Endothelial cell of umbilical vein (primary cell): Measurements from ENCODE around the gene BMP10. TPM values are rescaled to one million over a fixed set of nuclear protein-coding genes. Genes with fewer than 3 reads are reported as not detected.

Experiments
- BruUV-seq: library from RNA; stranded (reverse); fragments of 400-500 nt; replicated peaks from 2 replicates; lab custom pipeline; 2021; lab: Mats Ljungman, UMichigan
- CTCF ChIA-PET: fragments of 300-600, 350-600 bp; sonication (Branson Sonifier 250); formaldehyde crosslinking; loops from one replicate; lab custom pipeline; 2021; ENCODE audit warnings: antibody characterized with exemption, inconsistent platforms; lab: Charles Lee
- POLR2A ChIA-PET: fragments of 300-600, 350-600 bp; sonication (Branson Sonifier 250); formaldehyde crosslinking; loops from one replicate; lab custom pipeline; 2021; ENCODE audit warnings: antibody characterized with exemption, inconsistent platforms; lab: Charles Lee
- DNase-seq: peaks from one replicate; pipeline ENCODE4 v3.0.0-alpha.2; 2011; ENCODE audit warnings: low read depth, low spot score
- FAIRE-seq: peaks from 2 replicates; lab custom pipeline; 2011; peaks lifted over from hg19 to GRCh38; lab: Jason Lieb, UNC
- H2AFZ ChIP-seq: 2 replicates; pipeline ENCODE4 v1.6.0; 2012; ENCODE audit warnings: low read depth, low read length, control low read depth, inconsistent platforms
- H3K27ac ChIP-seq: 2 replicates; pipeline ENCODE4 v1.5.1; 2011; ENCODE audit warnings: low read depth, mild to moderate bottlenecking, control low read depth, low read length, moderate library complexity; ENCODE audit not compliant: insufficient read depth
- H3K27me3 ChIP-seq, 2 experiments: 2 replicates each; pipeline versions ENCODE4 v1.6.0 to v1.6.1; 2011; ENCODE audit warnings: low read length in 2 of 2, mixed read lengths in 1 of 2; ENCODE audit not compliant: control insufficient read depth in 2 of 2, insufficient read depth in 2 of 2
- H3K36me3 ChIP-seq, 2 experiments: 2 replicates in 1 of 2; 3 replicates in 1 of 2; pipeline ENCODE4 v1.5.1; 2011; ENCODE audit warnings: low read length in 2 of 2, mild to moderate bottlenecking in 1 of 2, moderate library complexity in 1 of 2; ENCODE audit not compliant: control insufficient read depth in 2 of 2, insufficient read depth in 2 of 2; ENCODE audit errors: extremely low read depth in 1 of 2
- H3K4me1 ChIP-seq: 3 replicates; pipeline ENCODE4 v1.5.1; 2011; ENCODE audit warnings: mild to moderate bottlenecking, low read length; ENCODE audit not compliant: control insufficient read depth, insufficient read depth; ENCODE audit errors: extremely low read depth
- H3K4me2 ChIP-seq: 2 replicates; pipeline ENCODE4 v1.6.1; 2011; ENCODE audit warnings: low read length, control low read depth, mixed read lengths; ENCODE audit not compliant: insufficient read depth
- H3K4me3 ChIP-seq, 3 experiments: fragments of 200-600 bp in 1 of 3; sonication (generic), shearing (Covaris generic) in 1 of 3; replicated peaks in 1 of 3; 2 replicates each; pipeline ENCODE4 v1.5.1; 2011 to 2016; ENCODE audit warnings: control low read depth in 3 of 3, low read length in 3 of 3, mild to moderate bottlenecking in 2 of 3, inconsistent platforms in 1 of 3, low read depth in 1 of 3, moderate library complexity in 1 of 3; ENCODE audit not compliant: insufficient read depth in 1 of 3
- H3K79me2 ChIP-seq: 2 replicates; pipeline ENCODE4 v1.6.0; 2012; ENCODE audit warnings: low read length, inconsistent platforms; ENCODE audit not compliant: control insufficient read depth, insufficient read depth
- H3K9ac ChIP-seq: replicated peaks from 2 replicates; pipeline ENCODE3; 2011; ENCODE audit warnings: low read length, control low read depth; ENCODE audit not compliant: insufficient read depth; ENCODE audit errors: extremely low read depth
- H3K9me1 ChIP-seq: replicated peaks from 3 replicates; pipeline ENCODE4 v1.6.0; 2011; ENCODE audit warnings: mild to moderate bottlenecking, low read length; ENCODE audit not compliant: control insufficient read depth, insufficient read depth; ENCODE audit errors: extremely low read depth
- H3K9me3 ChIP-seq: replicated peaks from 2 replicates; pipeline ENCODE4 v1.5.1; 2012; ENCODE audit warnings: low read length, inconsistent platforms; ENCODE audit not compliant: control insufficient read depth, insufficient read depth
- H4K20me1 ChIP-seq: replicated peaks from 2 replicates; pipeline ENCODE3; 2011; ENCODE audit warnings: mild to moderate bottlenecking, low read length; ENCODE audit not compliant: control insufficient read depth, insufficient read depth; ENCODE audit errors: extremely low read depth
- EZH2 ChIP-seq: IDR thresholded peaks from 2 replicates; pipeline ENCODE4 v1.6.1; 2012; ENCODE audit warnings: borderline replicate concordance, low read depth, mild to moderate bottlenecking, moderate library complexity, low read length, inconsistent platforms; ENCODE audit not compliant: severe bottlenecking
- FOS ChIP-seq: IDR thresholded peaks from 2 replicates; pipeline ENCODE4 v1.6.1; 2011; ENCODE audit warnings: mild to moderate bottlenecking, low read length, moderate library complexity, borderline replicate concordance; ENCODE audit not compliant: insufficient read depth
- GATA2 ChIP-seq: IDR thresholded peaks from 2 replicates; pipeline ENCODE4 v1.7.0; 2011; ENCODE audit warnings: low read depth, mild to moderate bottlenecking, moderate library complexity, mixed read lengths, low read length; ENCODE audit not compliant: insufficient read length, insufficient read depth
- JUN ChIP-seq: IDR thresholded peaks from 2 replicates; pipeline ENCODE4 v1.6.1; 2011; ENCODE audit warnings: borderline replicate concordance, low read depth; ENCODE audit not compliant: insufficient read length, insufficient read depth
- MYC ChIP-seq: IDR thresholded peaks from one replicate; pipeline ENCODE4 v1.6.1; 2011; ENCODE audit warnings: mild to moderate bottlenecking, low read depth, low read length
- POLR2A ChIP-seq: IDR thresholded peaks from 2 replicates; pipeline ENCODE4 v1.6.1; 2012; ENCODE audit warnings: low read depth, mild to moderate bottlenecking, control low read depth, low read length
- POLR2AphosphoS5 ChIP-seq: IDR thresholded peaks from 2 replicates; pipeline ENCODE4 v1.6.1; 2012; ENCODE audit warnings: low read depth, mild to moderate bottlenecking, control low read depth, low read length, moderate library complexity; ENCODE audit not compliant: insufficient read depth
- dilution Hi-C: fragments of 300-500 bp; cut with MboI; formaldehyde crosslinking; loops from one replicate; pipeline ENCODE4 v1.15.0; 2019; ENCODE audit warnings: low sequenced_read_pairs; ENCODE audit not compliant: extremely low pct_ligation_motif_present
- intact Hi-C: fragments of 100-400 bp; cut with micrococcal nuclease; formaldehyde crosslinking; loops from one replicate; pipeline ENCODE4 v1.10.0; 2022
- polyA plus RNA-seq, 4 experiments: library from polyadenylated mRNA; depleted of rRNA in 3 of 4; stranded (reverse) in 3 of 4; unstranded in 1 of 4; fragments of >200 nt; gene quantifications; 2 replicates each; pipeline versions ENCODE4 v1.2.1 to v1.2.3, GENCODE V29; 2011 to 2012; ENCODE audit warnings: missing spikeins in 1 of 4
- total RNA-seq: library from RNA; stranded (reverse); gene quantifications from 2 replicates; pipeline ENCODE4 v1.2.3, GENCODE V29; 2021
- TF ChIP-seq, protein P1 (sequence below), 2 donors: IDR thresholded peaks; 1 replicate in 1 of 2; 2 replicates in 1 of 2; pipeline ENCODE4 v1.5.1; 2011; ENCODE audit warnings: low read length in 2 of 2, mild to moderate bottlenecking in 2 of 2, moderate library complexity in 2 of 2, control low read depth in 1 of 2, inconsistent platforms in 1 of 2, low read depth in 1 of 2; ENCODE audit not compliant: insufficient read depth in 1 of 2; ENCODE audit errors: extremely low read depth in 1 of 2
- TF ChIP-seq, protein P2 (sequence below): IDR thresholded peaks from 2 replicates; pipeline ENCODE4 v1.6.1; 2011; ENCODE audit not compliant: insufficient read depth, insufficient read length

BMP10 gene
- total and polyA plus RNA-seq, 2 donors (not counting 3 experiments of a cell fraction or from before 2014, with no cell fraction given), result not detected

DNA sequence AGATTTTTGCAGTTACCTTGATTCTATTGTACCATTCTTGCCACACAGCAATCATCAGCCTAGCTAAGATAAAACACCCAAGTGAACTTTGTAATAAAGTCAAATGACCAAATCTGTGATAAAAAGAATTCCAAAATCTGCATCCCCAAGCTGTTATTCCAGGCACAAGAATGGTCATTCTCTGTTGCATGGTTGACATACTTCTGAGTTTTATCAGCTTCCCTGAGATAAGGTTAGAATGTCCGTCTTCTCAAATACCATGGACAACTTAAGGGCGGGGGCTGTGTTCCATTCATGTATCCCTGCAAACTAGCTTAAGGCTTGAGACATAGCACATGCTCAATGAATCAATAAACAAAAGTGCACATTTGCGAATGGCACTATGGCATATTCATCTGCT, 8.1 kb upstream of the BMP10 start:
- dilution Hi-C loops, result no loop called here
- Histone ChIP-seq H3K27ac (peak overlapping the region; percentile 78), H3K36me3 (no peaks in the 10 kb centered on the region), H4K20me1 (no peaks in the 10 kb centered on the region), H3K27me3 (no peaks in the 10 kb centered on the region), H3K4me3 (no peak overlapping the region), H3K4me2 (peak overlapping the region; percentile 51), H3K4me1 (peaks cover 33% of the 10 kb centered on the region), H3K9me1 (no peaks in the 10 kb centered on the region), H3K9ac (peak overlapping the region; percentile 55), H3K9me3 (no peaks in the 10 kb centered on the region), H3K79me2 (no peaks in the 10 kb centered on the region), H2AFZ (no peak overlapping the region)
- BruUV-seq, result TSS peak; percentile 67
- FAIRE-seq (peak; percentile 74), DNase-seq (peak; percentile 55)
- TF ChIP-seq FOS (peak; percentile 37), EZH2 (no peak), POLR2A (peak; percentile 56), POLR2AphosphoS5 (peak; percentile 83), JUN (peak; percentile 25), MYC (no peak), GATA2 (peak; percentile 86)
- TF ChIP-seq, protein P1, sequence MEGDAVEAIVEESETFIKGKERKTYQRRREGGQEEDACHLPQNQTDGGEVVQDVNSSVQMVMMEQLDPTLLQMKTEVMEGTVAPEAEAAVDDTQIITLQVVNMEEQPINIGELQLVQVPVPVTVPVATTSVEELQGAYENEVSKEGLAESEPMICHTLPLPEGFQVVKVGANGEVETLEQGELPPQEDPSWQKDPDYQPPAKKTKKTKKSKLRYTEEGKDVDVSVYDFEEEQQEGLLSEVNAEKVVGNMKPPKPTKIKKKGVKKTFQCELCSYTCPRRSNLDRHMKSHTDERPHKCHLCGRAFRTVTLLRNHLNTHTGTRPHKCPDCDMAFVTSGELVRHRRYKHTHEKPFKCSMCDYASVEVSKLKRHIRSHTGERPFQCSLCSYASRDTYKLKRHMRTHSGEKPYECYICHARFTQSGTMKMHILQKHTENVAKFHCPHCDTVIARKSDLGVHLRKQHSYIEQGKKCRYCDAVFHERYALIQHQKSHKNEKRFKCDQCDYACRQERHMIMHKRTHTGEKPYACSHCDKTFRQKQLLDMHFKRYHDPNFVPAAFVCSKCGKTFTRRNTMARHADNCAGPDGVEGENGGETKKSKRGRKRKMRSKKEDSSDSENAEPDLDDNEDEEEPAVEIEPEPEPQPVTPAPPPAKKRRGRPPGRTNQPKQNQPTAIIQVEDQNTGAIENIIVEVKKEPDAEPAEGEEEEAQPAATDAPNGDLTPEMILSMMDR (IDR thresholded peaks at IDR 0.05; ENCODE audit: extremely low read depth in 1 of 2, insufficient read depth in 1 of 2, low read depth in 1 of 2, low read length in 2 of 2), result no peak
- TF ChIP-seq, protein P2, sequence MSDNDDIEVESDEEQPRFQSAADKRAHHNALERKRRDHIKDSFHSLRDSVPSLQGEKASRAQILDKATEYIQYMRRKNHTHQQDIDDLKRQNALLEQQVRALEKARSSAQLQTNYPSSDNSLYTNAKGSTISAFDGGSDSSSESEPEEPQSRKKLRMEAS, result no peak
- CTCF ChIA-PET, result interaction anchor here (0.7 to 3.8 kb wide), 14 partner anchors 9 to 416 kb away, joined by 3 to 22 read pairs (median 4); no protein-coding TSS in a partner anchor
- POLR2A ChIA-PET, result interaction anchor here (1.5 kb wide), 1 partner anchor 29 kb away, joined by 6 read pairs; no protein-coding TSS in a partner anchor
- intact Hi-C loops, result loop anchor here (1.0 to 2.0 kb wide), 3 partner anchors 9 to 50 kb away; no protein-coding TSS in a partner anchor
